K562 (cell line): ENCODE results near the gene RPLP2. TPM values are rescaled to one million over a fixed set of nuclear protein-coding genes. Genes with fewer than 3 reads are reported as not detected.

ENCODE experiments used
- ATAC-seq: fragments of 200-7000 bp; cut with Tn5 transposase; 3 replicates; pipeline ENCODE4 v1.9.1; 2020; ENCODE audit warnings: moderate library complexity
- BruUV-seq: library from RNA; stranded (reverse); fragments of 400-500 nt; replicated peaks from 2 replicates; lab custom pipeline; 2021; lab: Mats Ljungman, UMichigan
- CTCF ChIA-PET: fragments of 300-600 bp; formaldehyde crosslinking; extraction: SDS; loops from one replicate; lab custom pipeline; 2021; ENCODE audit warnings: low intra/inter-chr PET ratio; lab: Yijun Ruan, JAX
- POLR2A ChIA-PET: fragments of 300-600, 350-650 bp; sonication (Branson Sonifier 250); formaldehyde crosslinking; extraction: SDS; loops from one replicate; lab custom pipeline; 2021; ENCODE audit warnings: antibody characterized with exemption, inconsistent platforms; lab: Yijun Ruan, JAX
- DNase-seq, 4 experiments: peaks; one replicate each; pipeline versions ENCODE4 v3.0.0 to v3.0.0-alpha.2; 2011 to 2018; ENCODE audit warnings: low spot score in 3 of 4, mixed read lengths in 3 of 4; ENCODE audit errors: extremely low read depth in 1 of 4
- FAIRE-seq: peaks from 2 replicates; lab custom pipeline; 2011; peaks lifted over from hg19 to GRCh38; lab: Jason Lieb, UNC
- H2AFZ ChIP-seq: 2 replicates; pipeline ENCODE4 v1.6.0; 2011; ENCODE audit warnings: low read depth, low read length, control low read depth, inconsistent platforms
- H3K27ac ChIP-seq: fragments of 200-600 bp; 3 replicates; pipeline ENCODE4 v1.8.0; 2011; ENCODE audit warnings: low read depth, mild to moderate bottlenecking, control low read depth, inconsistent platforms, low read length, moderate library complexity, mixed read lengths; ENCODE audit errors: extremely low read depth
- H3K27me3 ChIP-seq, 2 experiments: fragments of 300-600 bp in 1 of 2; 2 replicates in 1 of 2; 3 replicates in 1 of 2; pipeline versions ENCODE4 v1.6.0 to v1.8.0; 2011; ENCODE audit warnings: inconsistent platforms in 2 of 2, low read length in 2 of 2, mild to moderate bottlenecking in 1 of 2, mixed read lengths in 1 of 2, moderate library complexity in 1 of 2; ENCODE audit not compliant: control insufficient read depth in 2 of 2, insufficient read depth in 2 of 2
- H3K36me3 ChIP-seq: fragments of 300-600 bp; 3 replicates; pipeline ENCODE4 v1.8.0; 2011; ENCODE audit warnings: mild to moderate bottlenecking, low read length, inconsistent platforms; ENCODE audit not compliant: control insufficient read depth, insufficient read depth
- H3K4me1 ChIP-seq, 2 experiments: fragments of 200-600 bp in 1 of 2; replicated peaks in 1 of 2; 2 replicates in 1 of 2; 3 replicates in 1 of 2; pipeline versions ENCODE4 v1.5.1 to v1.8.0; 2011; ENCODE audit warnings: inconsistent platforms in 2 of 2, low read length in 2 of 2, mild to moderate bottlenecking in 1 of 2, mixed read lengths in 1 of 2, moderate library complexity in 1 of 2; ENCODE audit not compliant: control insufficient read depth in 2 of 2, insufficient read depth in 2 of 2
- H3K4me2 ChIP-seq: 2 replicates; pipeline ENCODE4 v1.6.1; 2011; ENCODE audit warnings: low read length, control low read depth, inconsistent platforms, mixed read lengths; ENCODE audit not compliant: insufficient read depth
- H3K4me3 ChIP-seq: fragments of 200-600 bp; sonication (generic), shearing (Covaris generic); 2 replicates; pipeline ENCODE4 v1.5.1; 2016; ENCODE audit warnings: control low read depth, inconsistent platforms
- H3K79me2 ChIP-seq: fragments of 200-600 bp; 3 replicates; pipeline ENCODE4 v1.8.0; 2011; ENCODE audit warnings: low read length, inconsistent platforms; ENCODE audit not compliant: control insufficient read depth, insufficient read depth
- H3K9ac ChIP-seq, 2 experiments: 2 replicates each; pipeline versions ENCODE4 v1.6.0 to v1.6.1; 2011; ENCODE audit warnings: low read depth in 2 of 2, low read length in 2 of 2, control low read depth in 1 of 2, inconsistent platforms in 1 of 2, mild to moderate bottlenecking in 1 of 2, mixed read lengths in 1 of 2; ENCODE audit not compliant: insufficient read depth in 1 of 2
- H3K9me1 ChIP-seq: one replicate; pipeline ENCODE4 v1.6.0; 2011; ENCODE audit warnings: inconsistent platforms, mild to moderate bottlenecking, low read length, moderate library complexity; ENCODE audit not compliant: control insufficient read depth, insufficient read depth
- H3K9me3 ChIP-seq: replicated peaks from 2 replicates; pipeline ENCODE4 v1.5.1; 2011; ENCODE audit warnings: low read depth, low read length, inconsistent platforms; ENCODE audit not compliant: control insufficient read depth, insufficient read depth
- H4K20me1 ChIP-seq: replicated peaks from 2 replicates; pipeline ENCODE4 v1.6.1; 2011; ENCODE audit warnings: low read length, inconsistent platforms, mixed read lengths; ENCODE audit not compliant: control insufficient read depth, insufficient read depth
- CREM ChIP-seq: IDR thresholded peaks from 2 replicates; pipeline ENCODE4 v1.6.1; 2014; ENCODE audit warnings: antibody characterized with exemption, low read depth
- HMGN3 ChIP-seq: IDR thresholded peaks from 2 replicates; pipeline ENCODE4 v1.6.1; 2011; ENCODE audit warnings: borderline replicate concordance, low read depth, mild to moderate bottlenecking, mixed read lengths, low read length; ENCODE audit not compliant: insufficient read length; ENCODE audit errors: extremely low read depth
- HMGXB4 ChIP-seq: sonication (generic); formaldehyde crosslinking; IDR thresholded peaks from 2 replicates; pipeline ENCODE4 v1.8.1; 2023; ENCODE audit warnings: mild to moderate bottlenecking, missing genetic modification reagents
- MYC ChIP-seq, 2 experiments: fragments of 250-450 bp in 1 of 2; sonication (Bioruptor Pico) in 1 of 2; IDR thresholded peaks; 2 replicates each; pipeline versions ENCODE4 v1.5.1 to v1.6.1; 2012 to 2021; ENCODE audit warnings: low read depth in 2 of 2, borderline replicate concordance in 1 of 2, improper control_type of control experiment in 1 of 2, low read length in 1 of 2, mild to moderate bottlenecking in 1 of 2, moderate library complexity in 1 of 2
- NFXL1 ChIP-seq: fragments of 450-650 bp; formaldehyde crosslinking; IDR thresholded peaks from 2 replicates; pipeline ENCODE4 v1.4.0; 2021; ENCODE audit warnings: mild to moderate bottlenecking
- POLR2AphosphoS5 ChIP-seq: IDR thresholded peaks from 2 replicates; pipeline ENCODE4 v1.6.1; 2011; ENCODE audit warnings: mild to moderate bottlenecking, low read depth, low read length, moderate library complexity; ENCODE audit not compliant: control insufficient read depth, insufficient read depth
- RBFOX2 ChIP-seq: fragments of 200-400 bp; formaldehyde crosslinking; IDR thresholded peaks from 2 replicates; pipeline ENCODE4 v1.6.1; 2017; ENCODE audit warnings: low read depth, mild to moderate bottlenecking, low read length, moderate library complexity
- SMAD4 ChIP-seq: fragments of 250-450 bp; sonication (Bioruptor Pico); conservative IDR thresholded peaks from 2 replicates; pipeline ENCODE4 v1.8.0; 2021; ENCODE audit warnings: inconsistent platforms, mild to moderate bottlenecking, moderate library complexity
- SMC3 ChIP-seq: conservative IDR thresholded peaks from 2 replicates; pipeline ENCODE4 v1.6.1; 2011; ENCODE audit warnings: low read depth, low read length, improper control_type of control experiment; ENCODE audit not compliant: insufficient read depth
- TCFL5 ChIP-seq: fragments of 250-450 bp; sonication (Bioruptor Pico); conservative IDR thresholded peaks from 2 replicates; pipeline ENCODE4 v1.6.1; 2021; ENCODE audit warnings: mild to moderate bottlenecking, moderate library complexity, matching md5 sums
- UBTF ChIP-seq, 2 experiments: IDR thresholded peaks; 2 replicates each; pipeline ENCODE4 v1.6.1; 2012; ENCODE audit warnings: improper control_type of control experiment in 2 of 2, low read depth in 2 of 2, low read length in 2 of 2, borderline replicate concordance in 1 of 2
- WGBS: fragments of 100-300 bp; shearing (Covaris generic); methylation state at CpG from one replicate; pipeline ENCODE4 v1.1.6; 2016; ENCODE audit warnings: low coverage, mixed read lengths; ENCODE audit not compliant: insufficient coverage; ENCODE audit errors: missing lambda C conversion rate; 5-methylcytosine and 5-hydroxymethylcytosine counted together
- in situ Hi-C: fragments of 300-500 bp; cut with MboI; formaldehyde crosslinking; loops from 4 replicates; pipeline ENCODE4 v1.15.0; 2018; ENCODE audit warnings: inconsistent platforms, mixed read lengths
- intact Hi-C: fragments of 100-400 bp; cut with micrococcal nuclease; formaldehyde crosslinking; loops from 2 replicates; pipeline ENCODE4 v1.14.2; 2022
- polyA plus RNA-seq, 8 experiments: library from polyadenylated mRNA; depleted of rRNA in 4 of 8; stranded (reverse) in 5 of 8; unstranded in 3 of 8; fragments of >200 nt; fragmentation: Nextera tagmentation in 2 of 8; fragmentation: Illumina TruSeq in 1 of 8; extraction: Ambion mirVana in 2 of 8; extraction: Trizol in 1 of 8; gene quantifications; 2 replicates each; pipeline versions ENCODE4 v1.2.1 to v1.2.3, GENCODE V29; 2011 to 2014; ENCODE audit warnings: inconsistent platforms in 1 of 8, missing spikeins in 1 of 8
- total RNA-seq, 7 experiments: library from RNA; depleted of rRNA in 6 of 7; stranded (reverse); fragments of >200 nt in 6 of 7; fragmentation: Illumina TruSeq in 2 of 7; extraction: Trizol in 2 of 7; gene quantifications; 2 replicates each; pipeline versions ENCODE4 v1.2.1 to v1.2.3, GENCODE V29; 2011 to 2021; ENCODE audit warnings: low replicate concordance in 1 of 7

The RPLP2 gene
- total and polyA plus RNA-seq, 9 of the 15 experiments (the other 6 are each of a cell fraction or from before 2014, with no cell fraction given): 528 to 3,807 (median 1,633) TPM

GRCh38 chr11:797296-798092 is 12.3 kb upstream of the RPLP2 start (continued):
- TF ChIP-seq UBTF (IDR thresholded peaks at IDR 0.05; ENCODE audit: borderline replicate concordance in 1 of 2, low read depth in 2 of 2, low read length in 2 of 2): no peak; a peak in 1 of 4 replicates
- TF ChIP-seq POLR2AphosphoS5: no peak

DNA sequence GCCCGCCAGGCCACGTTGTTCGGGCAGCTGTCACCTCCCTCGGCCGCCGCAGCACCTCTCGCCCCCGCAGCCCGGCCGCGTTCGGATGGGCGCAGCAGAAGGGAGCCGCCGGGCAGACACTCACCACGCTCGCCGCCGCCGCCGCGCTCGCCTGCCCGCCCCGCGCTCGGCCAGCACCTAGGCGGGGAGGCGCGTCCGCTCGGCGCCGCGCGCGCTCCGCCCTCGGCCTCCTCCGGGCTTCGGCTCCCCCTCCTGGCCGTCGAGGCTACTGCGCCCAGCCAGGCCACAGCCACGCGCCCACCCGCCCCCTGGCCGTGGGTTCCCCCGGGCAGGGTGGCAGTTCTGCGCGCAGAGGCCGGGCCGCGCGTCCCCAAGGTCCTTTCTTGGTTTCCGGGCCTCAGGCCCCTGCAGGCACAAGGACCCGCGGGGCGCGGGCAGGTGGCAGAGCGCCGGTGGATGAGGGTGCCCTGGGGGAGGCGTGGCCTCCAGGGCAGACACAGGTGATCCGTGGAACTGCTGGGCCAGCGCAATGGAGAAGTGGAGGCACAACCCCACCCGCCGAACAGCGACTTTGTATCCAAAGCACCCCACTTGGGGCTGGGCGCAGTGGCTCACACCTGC is 11.6 kb upstream of the RPLP2 start, which contains the start of gene SLC25A22:
SLC25A22 (minus strand) TSS at position 189 of the 621 bp plus-strand sequence. CDS start 3,275 bp downstream, outside the sequence.
- 5% methylated on average over 33 of the region's 69 CpGs for WGBS
- Histone ChIP-seq H3K4me1 (peaks cover 7 to 97% of the 10 kb centered on the region in 2 experiments), H3K9me3 (no peaks in the 10 kb centered on the region), H2AFZ (peak within 1 kb of the TSS; percentile 79), H3K27me3 (no peaks in the 10 kb centered on the region), H3K36me3 (peaks cover 53% of the 10 kb centered on the region; the same call in 1 of the 3 replicates), H3K27ac (peak within 1 kb of the TSS; percentile 71), H3K9me1 (no peaks in the 10 kb centered on the region), H4K20me1 (no peaks in the 10 kb centered on the region), H3K4me2 (peak within 1 kb of the TSS; percentile 91), H3K9ac (peak within 1 kb of the TSS; percentile 66 to 95), H3K79me2 (peaks cover 26% of the 10 kb centered on the region), H3K4me3 (peak within 1 kb of the TSS; percentile 73)
- intact Hi-C loops (loop anchor here (5.0 to 10.0 kb wide), 2 partner anchors 71 to 233 kb away; partner anchors contain the start of genes LMNTD2 and RASSF7), in situ Hi-C loops (no loop called here)
- ChIA-PET CTCF (interaction anchor here (0.6 to 2.4 kb wide), 3 partner anchors 22 to 279 kb away, joined by 3 to 10 read pairs (median 3); no protein-coding TSS in a partner anchor), POLR2A (interaction anchor here (1.0 to 1.1 kb wide), 2 partner anchors 34 to 49 kb away, joined by 3 to 4 read pairs; no protein-coding TSS in a partner anchor)
- ATAC-seq (peak; percentile 84), FAIRE-seq (no peak), DNase-seq (peak; percentile 84 to 92 (median 86))
- no TSS peak for BruUV-seq
- TF ChIP-seq SMC3 (peak; percentile 57), HMGN3 (peak; percentile 54), CREM (peak; percentile 13; the same call in 1 of the 2 replicates), RBFOX2 (peak; percentile 42), HMGXB4 (CRISPR knock-in tag) (0 out of 2 replicates have a peak, but pooled peaks have one; percentile 77), TCFL5 (CRISPR knock-in tag) (no peak), MYC (IDR thresholded peaks at IDR 0.05; ENCODE audit: low read depth, low read length) (peak; percentile 63), MYC (CRISPR knock-in tag; IDR thresholded peaks at IDR 0.05; ENCODE audit: borderline replicate concordance, low read depth) (no peak), SMAD4 (CRISPR knock-in tag) (peak; percentile 53; the same call in 1 of the 2 replicates), NFXL1 (no peak)
